Loucy (cell line): Measurements from ENCODE around the gene UCK2.

Experiments
- H2AFZ ChIP-seq: fragments of 200-600 bp; sonication (generic); 2 replicates; pipeline ENCODE4 v1.6.0; 2016; ENCODE audit warnings: antibody characterized with exemption, mild to moderate bottlenecking, low read length, moderate library complexity
- H3F3A ChIP-seq: fragments of 200-600 bp; 2 replicates; pipeline ENCODE4 v1.6.0; 2016; ENCODE audit warnings: antibody characterized with exemption, low read depth, mild to moderate bottlenecking
- H3K27me3 ChIP-seq: fragments of 200-600 bp; sonication (generic); 2 replicates; pipeline ENCODE4 v1.6.1; 2014; ENCODE audit warnings: low read length, mild to moderate bottlenecking; ENCODE audit not compliant: insufficient read depth, poor library complexity, severe bottlenecking
- H3K36me3 ChIP-seq: fragments of 200-600 bp; sonication (generic); 2 replicates; pipeline ENCODE4 v1.6.1; 2016; ENCODE audit warnings: low read length; ENCODE audit not compliant: insufficient read depth
- H3K4me1 ChIP-seq: fragments of 200-600 bp; sonication (generic); 2 replicates; pipeline ENCODE4 v1.5.1; 2014; ENCODE audit warnings: low read length, mild to moderate bottlenecking; ENCODE audit not compliant: insufficient read depth, poor library complexity, severe bottlenecking
- H3K4me2 ChIP-seq: fragments of 200-600 bp; sonication (generic); 2 replicates; pipeline ENCODE4 v1.6.0; 2014; ENCODE audit warnings: antibody characterized with exemption, low read length, low read depth, mild to moderate bottlenecking; ENCODE audit not compliant: poor library complexity, severe bottlenecking
- H3K4me3 ChIP-seq: fragments of 200-600 bp; sonication (generic); 2 replicates; pipeline ENCODE4 v1.5.1; 2014; ENCODE audit warnings: low read length, mild to moderate bottlenecking, mixed read lengths; ENCODE audit not compliant: poor library complexity, severe bottlenecking
- H3K79me2 ChIP-seq: fragments of 200-600 bp; sonication (generic); 2 replicates; pipeline ENCODE4 v1.6.1; 2014; ENCODE audit warnings: low read length; ENCODE audit not compliant: insufficient read depth
- H3K9ac ChIP-seq: fragments of 200-600 bp; sonication (generic); 2 replicates; pipeline ENCODE4 v1.6.0; 2014; ENCODE audit warnings: mild to moderate bottlenecking, low read depth, low read length, moderate library complexity; ENCODE audit not compliant: poor library complexity, severe bottlenecking
- H3K9me2 ChIP-seq: fragments of 200-600 bp; sonication (generic); replicated peaks from 2 replicates; pipeline ENCODE4 v1.6.1; 2016; ENCODE audit warnings: low read depth, low read length, mixed read lengths
- H3K9me3 ChIP-seq: fragments of 200-600 bp; sonication (generic); 2 replicates; pipeline ENCODE4 v1.6.1; 2014; ENCODE audit warnings: mild to moderate bottlenecking, antibody characterized with exemption, low read length, low read depth; ENCODE audit not compliant: insufficient read depth
- H4K20me1 ChIP-seq: fragments of 200-600 bp; sonication (generic); 2 replicates; pipeline ENCODE4 v1.6.0; 2014; ENCODE audit warnings: antibody characterized with exemption, low read length, mild to moderate bottlenecking; ENCODE audit not compliant: insufficient read depth, poor library complexity, severe bottlenecking
- EZH2phosphoT487 ChIP-seq: fragments of 200-600 bp; IDR thresholded peaks from 2 replicates; pipeline ENCODE4 v1.6.1; 2018; ENCODE audit warnings: antibody characterized with exemption, mild to moderate bottlenecking, moderate library complexity, borderline replicate concordance
- TF ChIP-seq, protein P1 (sequence below): fragments of 200-600 bp; sonication (generic); conservative IDR thresholded peaks from 2 replicates; pipeline ENCODE4 v1.5.1; 2014; ENCODE audit warnings: mild to moderate bottlenecking, antibody characterized with exemption, low read length

UCK2 gene

DNA sequence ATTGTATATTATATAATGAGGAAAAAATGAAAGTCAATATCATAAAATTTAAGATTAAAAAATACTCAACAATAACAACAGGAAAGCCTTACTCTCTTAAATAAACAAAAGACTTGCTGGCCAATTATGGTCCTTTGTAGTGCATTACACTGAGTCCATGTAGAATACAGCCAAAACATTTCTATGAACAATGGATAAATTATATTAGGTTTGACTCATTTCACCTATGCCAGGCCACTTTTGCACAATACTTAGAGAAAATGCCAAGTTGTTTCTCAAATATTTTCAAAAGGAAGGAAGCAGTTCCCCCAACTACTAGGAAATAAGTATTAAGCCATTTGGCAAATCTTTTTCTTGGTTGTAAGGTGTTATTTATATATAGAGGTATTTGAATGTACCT lies 19.8 kb upstream of the UCK2 start:
- no peaks in the 10 kb centered on the region for H3F3A ChIP-seq
- no peaks in the 10 kb centered on the region for H4K20me1 ChIP-seq
- H3K4me1 ChIP-seq = peaks cover 3% of the 10 kb centered on the region
- no peaks in the 10 kb centered on the region for H3K27me3 ChIP-seq
- H3K4me3 ChIP-seq = no peak overlapping the region
- H3K9ac ChIP-seq = no peak overlapping the region
- H3K9me3 ChIP-seq = no peaks in the 10 kb centered on the region
- H3K9me2 ChIP-seq = no peaks in the 10 kb centered on the region
- no peaks in the 10 kb centered on the region for H3K79me2 ChIP-seq
- H2AFZ ChIP-seq = no peak overlapping the region
- H3K36me3 ChIP-seq = no peaks in the 10 kb centered on the region
- TF ChIP-seq EZH2phosphoT487 = no peak
- TF ChIP-seq, protein P1, sequence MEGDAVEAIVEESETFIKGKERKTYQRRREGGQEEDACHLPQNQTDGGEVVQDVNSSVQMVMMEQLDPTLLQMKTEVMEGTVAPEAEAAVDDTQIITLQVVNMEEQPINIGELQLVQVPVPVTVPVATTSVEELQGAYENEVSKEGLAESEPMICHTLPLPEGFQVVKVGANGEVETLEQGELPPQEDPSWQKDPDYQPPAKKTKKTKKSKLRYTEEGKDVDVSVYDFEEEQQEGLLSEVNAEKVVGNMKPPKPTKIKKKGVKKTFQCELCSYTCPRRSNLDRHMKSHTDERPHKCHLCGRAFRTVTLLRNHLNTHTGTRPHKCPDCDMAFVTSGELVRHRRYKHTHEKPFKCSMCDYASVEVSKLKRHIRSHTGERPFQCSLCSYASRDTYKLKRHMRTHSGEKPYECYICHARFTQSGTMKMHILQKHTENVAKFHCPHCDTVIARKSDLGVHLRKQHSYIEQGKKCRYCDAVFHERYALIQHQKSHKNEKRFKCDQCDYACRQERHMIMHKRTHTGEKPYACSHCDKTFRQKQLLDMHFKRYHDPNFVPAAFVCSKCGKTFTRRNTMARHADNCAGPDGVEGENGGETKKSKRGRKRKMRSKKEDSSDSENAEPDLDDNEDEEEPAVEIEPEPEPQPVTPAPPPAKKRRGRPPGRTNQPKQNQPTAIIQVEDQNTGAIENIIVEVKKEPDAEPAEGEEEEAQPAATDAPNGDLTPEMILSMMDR = no peak
- no peak overlapping the region for H3K4me2 ChIP-seq

DNA sequence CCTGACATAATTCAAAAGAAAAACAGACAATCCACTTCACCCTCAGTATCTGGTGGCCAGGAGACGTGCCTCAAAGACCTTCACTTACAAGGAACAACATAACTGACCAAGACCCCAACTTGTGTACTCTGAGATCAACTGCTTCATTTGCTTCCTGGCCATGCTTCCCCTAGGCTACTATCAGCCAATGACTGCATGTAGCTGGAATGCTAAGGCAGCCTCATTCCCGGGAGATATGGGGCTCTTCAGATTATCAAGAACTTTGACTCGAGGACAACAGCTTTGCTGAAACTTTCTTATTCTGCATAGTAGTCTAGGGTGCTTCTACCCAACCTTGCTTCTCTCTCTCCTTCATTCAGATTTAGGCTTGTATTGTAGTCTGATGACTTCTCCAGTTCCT lies 11.7 kb upstream of the UCK2 start:
- H3K9ac ChIP-seq = no peak overlapping the region
- no peaks in the 10 kb centered on the region for H3K79me2 ChIP-seq
- H3K4me2 ChIP-seq = no peak overlapping the region
- H3K36me3 ChIP-seq = no peaks in the 10 kb centered on the region
- no peaks in the 10 kb centered on the region for H3F3A ChIP-seq
- no peak overlapping the region for H3K4me3 ChIP-seq
- no peaks in the 10 kb centered on the region for H3K9me2 ChIP-seq
- no peaks in the 10 kb centered on the region for H3K4me1 ChIP-seq
- no peaks in the 10 kb centered on the region for H3K9me3 ChIP-seq
- H3K27me3 ChIP-seq = no peaks in the 10 kb centered on the region
- H4K20me1 ChIP-seq = no peaks in the 10 kb centered on the region
- TF ChIP-seq, protein P1 = no peak
- no peak for TF ChIP-seq EZH2phosphoT487
- H2AFZ ChIP-seq = no peak overlapping the region

DNA sequence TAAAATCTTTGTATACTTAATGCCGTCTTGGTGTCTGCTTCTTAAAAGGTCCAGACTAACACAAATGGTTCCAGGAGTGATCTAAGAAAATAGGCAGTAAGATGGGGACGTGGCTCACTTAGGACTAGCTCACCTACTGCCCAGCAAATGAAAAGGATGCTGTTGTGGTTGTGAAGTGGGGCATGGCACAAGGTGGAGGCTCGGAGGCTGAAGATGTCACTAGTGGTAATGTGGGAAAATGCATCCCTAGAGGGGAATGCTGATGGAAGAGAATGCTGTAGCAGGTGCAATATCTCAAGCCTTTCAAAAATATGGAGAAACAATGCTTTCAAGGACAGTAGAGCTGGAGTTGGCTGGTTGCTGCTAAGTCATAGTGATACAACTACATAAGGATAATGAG lies 11.3 kb upstream of the UCK2 start:
- no peaks in the 10 kb centered on the region for H3K9me2 ChIP-seq
- H3K4me1 ChIP-seq = no peaks in the 10 kb centered on the region
- no peaks in the 10 kb centered on the region for H3F3A ChIP-seq
- no peak overlapping the region for H3K9ac ChIP-seq
- H3K79me2 ChIP-seq = no peaks in the 10 kb centered on the region
- no peaks in the 10 kb centered on the region for H3K27me3 ChIP-seq
- TF ChIP-seq, protein P1 = no peak
- TF ChIP-seq EZH2phosphoT487 = no peak
- no peak overlapping the region for H3K4me2 ChIP-seq
- no peaks in the 10 kb centered on the region for H3K9me3 ChIP-seq
- H4K20me1 ChIP-seq = no peaks in the 10 kb centered on the region
- H2AFZ ChIP-seq = no peak overlapping the region
- H3K4me3 ChIP-seq = no peak overlapping the region
- H3K36me3 ChIP-seq = no peaks in the 10 kb centered on the region
